IPS DF 6.9 (cell line): Measurements from ENCODE around the gene TEX13B.
"Not testable (repeated sequence)": the region's sequence is repeated elsewhere in the genome, so short reads cannot be mapped to it uniquely, and the experiment has no call there.

Source experiments
- DNase-seq: peaks from one replicate; pipeline ENCODE4 v3.0.0-alpha.2; 2013; ENCODE audit warnings: low read depth, low spot score
- H3K27ac ChIP-seq: one replicate; pipeline ENCODE4 v1.5.1; 2013; ENCODE audit warnings: low read length, control low read depth
- H3K27me3 ChIP-seq: 2 replicates; pipeline ENCODE4 v1.6.1; 2013; ENCODE audit warnings: mild to moderate bottlenecking, low read length; ENCODE audit not compliant: control insufficient read depth, insufficient read depth
- H3K36me3 ChIP-seq: 2 replicates; pipeline ENCODE4 v1.6.1; 2013; ENCODE audit warnings: low read length; ENCODE audit not compliant: control insufficient read depth, insufficient read depth
- H3K4me1 ChIP-seq: 2 replicates; pipeline ENCODE4 v1.6.1; 2013; ENCODE audit warnings: low read length; ENCODE audit not compliant: control insufficient read depth, insufficient read depth
- H3K4me3 ChIP-seq: 2 replicates; pipeline ENCODE4 v1.5.1; 2013; ENCODE audit warnings: mild to moderate bottlenecking, low read length
- H3K9me3 ChIP-seq: 2 replicates; pipeline ENCODE4 v1.6.1; 2013; ENCODE audit warnings: low read length, inconsistent platforms; ENCODE audit not compliant: control insufficient read depth, insufficient read depth
- WGBS: extraction: QIAGEN DNeasy Blood & Tissue Kit; methylation state at CpG from one replicate; pipeline ENCODE4 v1.1.7; 2013; ENCODE audit warnings: mixed read lengths, missing lambda C conversion rate; ENCODE audit not compliant: insufficient read length, insufficient coverage; 5-methylcytosine and 5-hydroxymethylcytosine counted together

The TEX13B gene

GRCh38 chrX:108001218-108001814, 19.1 kb upstream of the TEX13B start:
- Histone ChIP-seq H3K36me3 (no peaks in the 10 kb centered on the region), H3K9me3 (peaks cover 1% of the 10 kb centered on the region; the same call in 1 of the 2 replicates), H3K27ac (no peak overlapping the region), H3K4me3 (no peak overlapping the region), H3K27me3 (no peaks in the 10 kb centered on the region), H3K4me1 (no peaks in the 10 kb centered on the region)
- no peak for DNase-seq
- no CpG with 5 or more reads among the region's 11 CpGs for WGBS

GRCh38 chrX:108000751-108001150, 18.6 kb upstream of the TEX13B start:
- Histone ChIP-seq H3K9me3 (peaks cover 1% of the 10 kb centered on the region; the same call in 1 of the 2 replicates), H3K4me1 (no peaks in the 10 kb centered on the region), H3K4me3 (no peak overlapping the region), H3K27ac (no peak overlapping the region), H3K27me3 (no peaks in the 10 kb centered on the region), H3K36me3 (no peaks in the 10 kb centered on the region)
- no peak for DNase-seq
- no CpG with 5 or more reads among the region's 2 CpGs for WGBS

GRCh38 chrX:107996124-107996523, 14.0 kb upstream of the TEX13B start:
- DNase-seq = no peak
- Histone ChIP-seq H3K9me3 (peaks cover 1% of the 10 kb centered on the region; the same call in 1 of the 2 replicates), H3K4me3 (no peak overlapping the region), H3K36me3 (no peaks in the 10 kb centered on the region), H3K4me1 (no peaks in the 10 kb centered on the region), H3K27me3 (no peaks in the 10 kb centered on the region), H3K27ac (no peak overlapping the region)
- WGBS = no CpG with 5 or more reads among the region's 6 CpGs

- Histone ChIP-seq H3K4me1 (0 out of 2 replicates have a peak, but pooled peaks cover 1% of the 10 kb centered on the region), H3K36me3 (peaks cover 4% of the 10 kb centered on the region; the same call in 1 of the 2 replicates), H3K4me3 (no peak overlapping the region), H3K9me3 (no peaks in the 10 kb centered on the region), H3K27me3 (no peaks in the 10 kb centered on the region), H3K27ac (no peak overlapping the region)
- no CpG with 5 or more reads among the region's 2 CpGs for WGBS
- no peak for DNase-seq
These were observed 2.9 kb upstream of the TEX13B start for GRCh38 chrX:107985033-107985432.

GRCh38 chrX:107979534-107979933, 2.6 kb downstream of the TEX13B start:
- no peaks in the 10 kb centered on the region for H3K27me3 ChIP-seq
- no peak overlapping the region for H3K27ac ChIP-seq
- no peak for DNase-seq
- H3K9me3 ChIP-seq = no peaks in the 10 kb centered on the region
- H3K4me3 ChIP-seq = no peak overlapping the region
- 0 out of 2 replicates have a peak, but pooled peaks cover 1% of the 10 kb centered on the region for H3K4me1 ChIP-seq
- peaks cover 4% of the 10 kb centered on the region; the same call in 1 of the 2 replicates for H3K36me3 ChIP-seq

- H3K27ac ChIP-seq = no peak overlapping the region
- peaks cover 4% of the 10 kb centered on the region; the same call in 1 of the 2 replicates for H3K36me3 ChIP-seq
- H3K9me3 ChIP-seq = no peaks in the 10 kb centered on the region
- H3K27me3 ChIP-seq = no peaks in the 10 kb centered on the region
- no peak for DNase-seq
- no peak overlapping the region for H3K4me3 ChIP-seq
- no CpG with 5 or more reads among the region's 3 CpGs for WGBS
- 0 out of 2 replicates have a peak, but pooled peaks cover 1% of the 10 kb centered on the region for H3K4me1 ChIP-seq
These were observed 3.4 kb downstream of the TEX13B start for GRCh38 chrX:107978707-107979307.

- H3K27ac ChIP-seq = no peak overlapping the region
- H3K9me3 ChIP-seq = no peaks in the 10 kb centered on the region
- H3K4me1 ChIP-seq = 0 out of 2 replicates have a peak, but pooled peaks cover 1% of the 10 kb centered on the region
- H3K4me3 ChIP-seq = no peak overlapping the region
- H3K27me3 ChIP-seq = no peaks in the 10 kb centered on the region
- DNase-seq = no peak
- WGBS = no CpG with 5 or more reads among the region's 4 CpGs
- peaks cover 4% of the 10 kb centered on the region; the same call in 1 of the 2 replicates for H3K36me3 ChIP-seq
These were observed 4.1 kb downstream of the TEX13B start for GRCh38 chrX:107978071-107978470.

GRCh38 chrX:107971636-107972035, 10.5 kb downstream of the TEX13B start:
- H3K27me3 ChIP-seq = no peaks in the 10 kb centered on the region
- WGBS = no CpG with 5 or more reads among the region's 3 CpGs
- no peaks in the 10 kb centered on the region for H3K9me3 ChIP-seq
- DNase-seq = no peak
- H3K27ac ChIP-seq = no peak overlapping the region
- H3K4me1 ChIP-seq = no peaks in the 10 kb centered on the region
- no peak overlapping the region for H3K4me3 ChIP-seq
- no peaks in the 10 kb centered on the region for H3K36me3 ChIP-seq

GRCh38 chrX:107970073-107970472, 12.1 kb downstream of the TEX13B start:
- no peak overlapping the region for H3K27ac ChIP-seq
- no peaks in the 10 kb centered on the region for H3K27me3 ChIP-seq
- no peak for DNase-seq
- no peak overlapping the region for H3K4me3 ChIP-seq
- H3K36me3 ChIP-seq = no peaks in the 10 kb centered on the region
- H3K4me1 ChIP-seq = no peaks in the 10 kb centered on the region
- no CpG with 5 or more reads among the region's 2 CpGs for WGBS
- no peaks in the 10 kb centered on the region for H3K9me3 ChIP-seq

GRCh38 chrX:107968623-107969022, 13.5 kb downstream of the TEX13B start:
- H3K27me3 ChIP-seq = no peaks in the 10 kb centered on the region
- DNase-seq = no peak
- H3K4me1 ChIP-seq = no peaks in the 10 kb centered on the region
- H3K4me3 ChIP-seq = no peak overlapping the region
- no peak overlapping the region for H3K27ac ChIP-seq
- H3K36me3 ChIP-seq = no peaks in the 10 kb centered on the region; the same call in 1 of the 2 replicates
- WGBS = no CpG with 5 or more reads among the region's 5 CpGs
- H3K9me3 ChIP-seq = no peaks in the 10 kb centered on the region

- H3K27me3 ChIP-seq, H3K36me3 ChIP-seq, H3K4me3 ChIP-seq, H3K4me1 ChIP-seq, DNase-seq, H3K9me3 ChIP-seq, H3K27ac ChIP-seq: not testable (repeated sequence)
These were observed 26.8 kb downstream of the TEX13B start for GRCh38 chrX:107955337-107955736.
